Measurements from ENCODE around the gene ADAMTSL3. TPM values are rescaled to one million over a fixed set of nuclear protein-coding genes. Genes with fewer than 3 reads are reported as not detected.

ADAMTSL3 gene
- total and polyA plus RNA-seq, 2 of the 8 experiments (the other 6 are each of a cell fraction or from before 2014, with no cell fraction given): 0.35 to 1.4 TPM

DNA sequence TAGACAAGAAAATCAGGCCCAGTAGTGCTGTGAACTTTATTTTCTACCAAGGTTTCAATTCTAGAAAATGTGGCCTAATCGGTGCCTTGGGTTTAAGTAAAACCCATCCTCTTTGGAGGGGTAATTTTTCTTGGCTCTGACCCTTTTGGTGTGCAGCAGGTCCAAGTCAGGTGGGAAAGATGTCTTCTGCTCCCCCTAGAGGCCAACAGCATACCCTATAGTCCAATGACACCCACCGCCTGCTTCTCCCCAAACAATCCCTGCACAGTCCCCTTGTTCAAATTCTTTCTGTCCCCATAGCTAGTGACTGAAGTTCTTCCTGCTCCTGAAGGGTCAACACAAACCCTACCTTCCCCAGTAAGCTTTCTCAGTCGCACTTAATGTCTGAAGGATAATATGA, 319.9 kb downstream of the ADAMTSL3 start:
- H2BK5ac ChIP-seq (ENCODE audit: low read depth, low read length): no peak overlapping the region
- POLR2A ChIA-PET (ENCODE audit: partially characterized antibody): no interaction called here
- 86% methylated on average over 3 of the region's 3 CpGs; no CpG with 5 or more reads in 1 of the 2 experiments for WGBS, 2 experiments (ENCODE audit: extremely low coverage in 1 of 2, insufficient coverage in 1 of 2, insufficient read length in 1 of 2, insufficient replicate concordance in 2 of 2, low coverage in 1 of 2, low lambda C conversion rate in 2 of 2, missing lambda C conversion rate in 1 of 2)
- no peak overlapping the region for H2BK12ac ChIP-seq (ENCODE audit: low read depth, low read length)
- H3K4me3 ChIP-seq (ENCODE audit: extremely low read depth in 1 of 4, insufficient read depth in 2 of 4, low read depth in 3 of 4, low read length in 4 of 4): no peak overlapping the region
- H4K8ac ChIP-seq (ENCODE audit: extremely low read depth, insufficient read depth, low read length): no peak overlapping the region
- no peak overlapping the region for H3K23ac ChIP-seq (ENCODE audit: insufficient read length)
- H2BK15ac ChIP-seq (ENCODE audit: low read length): no peak overlapping the region
- H3K27me3 ChIP-seq (replicated peaks in 1 of 4; ENCODE audit: control insufficient read depth in 3 of 4, extremely low read depth in 1 of 4, insufficient read depth in 3 of 4, low read length in 3 of 4): no peaks in the 10 kb centered on the region
- no peak overlapping the region for H4K5ac ChIP-seq (ENCODE audit: insufficient read length, low read depth, low read length)
- no peaks in the 10 kb centered on the region for H3K4me1 ChIP-seq (replicated peaks in 1 of 4; ENCODE audit: control insufficient read depth in 3 of 4, insufficient read depth in 4 of 4, low read length in 3 of 4)
- no peak overlapping the region for H3K4ac ChIP-seq (replicated peaks; ENCODE audit: insufficient read length, low read depth, low read length)
- H3K56ac ChIP-seq (replicated peaks; ENCODE audit: insufficient read length, low read depth, low read length): no peak overlapping the region
- H3K36me3 ChIP-seq (ENCODE audit: control insufficient read depth in 2 of 4, insufficient read depth in 4 of 4, low read length in 3 of 4): no peaks in the 10 kb centered on the region
- no peaks in the 10 kb centered on the region for H3K79me1 ChIP-seq (ENCODE audit: low read depth, low read length)
- no peak overlapping the region for H3K18ac ChIP-seq (ENCODE audit: extremely low read depth, low read length)
- peaks cover 21 to 26% of the 10 kb centered on the region in 2 experiments for H3K9me3 ChIP-seq (ENCODE audit: insufficient read depth in 2 of 2, low read depth in 1 of 2, low read length in 1 of 2)
- no peak overlapping the region for H3K27ac ChIP-seq (ENCODE audit: low read depth, low read length)
- H3K79me2 ChIP-seq (ENCODE audit: control insufficient read depth in 1 of 2, insufficient read depth in 2 of 2, low read length in 2 of 2): no peaks in the 10 kb centered on the region
- no peak overlapping the region for H3K4me2 ChIP-seq (ENCODE audit: insufficient read depth in 1 of 2, low read depth in 2 of 2, low read length in 2 of 2)
- no peak overlapping the region for H2BK120ac ChIP-seq (replicated peaks; ENCODE audit: low read depth, low read length)
- no peak overlapping the region for H3K9ac ChIP-seq (replicated peaks in 1 of 4; ENCODE audit: extremely low read depth in 1 of 4, low read depth in 3 of 4, low read length in 3 of 4)
- no peaks in the 10 kb centered on the region for H3K23me2 ChIP-seq (ENCODE audit: low read depth, low read length)
- FAIRE-seq: peak; percentile 13
- H2AK5ac ChIP-seq (ENCODE audit: low read depth, low read length): no peak overlapping the region
- TF ChIP-seq, protein P1, sequence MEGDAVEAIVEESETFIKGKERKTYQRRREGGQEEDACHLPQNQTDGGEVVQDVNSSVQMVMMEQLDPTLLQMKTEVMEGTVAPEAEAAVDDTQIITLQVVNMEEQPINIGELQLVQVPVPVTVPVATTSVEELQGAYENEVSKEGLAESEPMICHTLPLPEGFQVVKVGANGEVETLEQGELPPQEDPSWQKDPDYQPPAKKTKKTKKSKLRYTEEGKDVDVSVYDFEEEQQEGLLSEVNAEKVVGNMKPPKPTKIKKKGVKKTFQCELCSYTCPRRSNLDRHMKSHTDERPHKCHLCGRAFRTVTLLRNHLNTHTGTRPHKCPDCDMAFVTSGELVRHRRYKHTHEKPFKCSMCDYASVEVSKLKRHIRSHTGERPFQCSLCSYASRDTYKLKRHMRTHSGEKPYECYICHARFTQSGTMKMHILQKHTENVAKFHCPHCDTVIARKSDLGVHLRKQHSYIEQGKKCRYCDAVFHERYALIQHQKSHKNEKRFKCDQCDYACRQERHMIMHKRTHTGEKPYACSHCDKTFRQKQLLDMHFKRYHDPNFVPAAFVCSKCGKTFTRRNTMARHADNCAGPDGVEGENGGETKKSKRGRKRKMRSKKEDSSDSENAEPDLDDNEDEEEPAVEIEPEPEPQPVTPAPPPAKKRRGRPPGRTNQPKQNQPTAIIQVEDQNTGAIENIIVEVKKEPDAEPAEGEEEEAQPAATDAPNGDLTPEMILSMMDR (IDR thresholded peaks at IDR 0.05; ENCODE audit: control extremely low read depth in 1 of 3, insufficient read depth in 1 of 3, low read depth in 1 of 3, low read length in 3 of 3): peak; percentile 42 to 67 (median 62); a peak in 3 of 4 replicates
- TF ChIP-seq RAD21 (IDR thresholded peaks at IDR 0.05 in 1 of 2, conservative IDR thresholded peaks at IDR 0.05 in 1 of 2; ENCODE audit: low read depth in 2 of 2, low read length in 2 of 2) (peak in 1 of 2 experiments; percentile 57; a peak in 2 of 4 replicates), SIRT6 (IDR thresholded peaks at IDR 0.05; ENCODE audit: low read length) (no peak)
- CTCF ChIA-PET (ENCODE audit: partially characterized antibody): interaction anchor here (0.7 to 3.0 kb wide), 12 partner anchors 9 to 286 kb away, joined by 3 to 15 read pairs (median 3); no protein-coding TSS in a partner anchor
- H4K91ac ChIP-seq (replicated peaks; ENCODE audit: insufficient read length, low read length): no peak overlapping the region
- H3K14ac ChIP-seq (ENCODE audit: insufficient read length): no peak overlapping the region
- no peak for DNase-seq (ENCODE audit: low read depth in 1 of 2, low spot score in 2 of 2)
- no peaks in the 10 kb centered on the region for H4K20me1 ChIP-seq (replicated peaks in 1 of 2; ENCODE audit: control insufficient read depth in 1 of 2, insufficient read depth in 2 of 2, low read length in 2 of 2)
- no peak overlapping the region for H2AFZ ChIP-seq (ENCODE audit: low read length)
- no peak overlapping the region for H2BK20ac ChIP-seq (ENCODE audit: low read length)
